Stimulated activated CD8-positive, alpha-beta memory T cell treated with anti-CD3 and anti-CD28 coated beads, Interleukin-12 subunit alpha, Interleukin-12 subunit beta, amount 100 ng/mL, for 1 hour (primary cell): Measurements from ENCODE around the gene SSPN.

Experiments
- DNase-seq: peaks from one replicate; pipeline ENCODE4 v3.0.0-alpha.2; 2020; ENCODE audit warnings: low read depth

The SSPN gene

GRCh38 chr12:26266881-26267280 lies 71.5 kb downstream of the SSPN start:
- DNase-seq: no peak

DNA sequence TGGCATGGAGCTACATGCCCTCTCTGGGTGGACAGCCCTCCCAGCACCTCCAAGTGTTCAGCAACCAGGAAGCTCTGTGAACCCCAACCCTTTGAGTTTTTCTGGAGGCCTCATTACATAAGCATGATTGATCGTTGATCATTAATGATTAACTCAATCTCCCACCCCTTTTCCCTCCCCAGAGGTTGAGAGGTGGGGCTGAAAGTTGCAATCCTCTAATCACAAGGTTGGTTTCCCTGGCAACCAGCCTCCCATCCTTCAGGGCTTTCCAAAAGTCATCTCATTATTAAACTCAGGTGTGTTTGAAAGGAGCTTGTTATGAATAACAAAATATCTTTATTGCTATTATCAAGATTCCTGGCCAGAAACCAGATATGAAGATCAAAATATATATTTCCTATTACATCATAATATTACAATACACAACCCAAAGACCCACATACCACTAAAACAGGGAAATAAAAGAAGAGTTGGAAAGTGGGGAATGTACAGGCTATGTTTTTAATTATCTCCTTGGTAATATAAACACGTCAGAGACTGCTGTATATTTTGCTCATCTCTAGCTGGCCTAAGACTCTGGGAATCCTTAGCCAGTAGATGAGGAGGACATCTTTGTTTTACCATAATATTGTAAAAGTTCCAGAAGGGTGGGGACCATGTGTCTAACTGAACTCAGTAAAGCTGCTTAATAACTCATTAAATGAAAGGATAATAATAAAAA lies 73.6 kb downstream of the SSPN start:
- DNase-seq: no peak

DNA sequence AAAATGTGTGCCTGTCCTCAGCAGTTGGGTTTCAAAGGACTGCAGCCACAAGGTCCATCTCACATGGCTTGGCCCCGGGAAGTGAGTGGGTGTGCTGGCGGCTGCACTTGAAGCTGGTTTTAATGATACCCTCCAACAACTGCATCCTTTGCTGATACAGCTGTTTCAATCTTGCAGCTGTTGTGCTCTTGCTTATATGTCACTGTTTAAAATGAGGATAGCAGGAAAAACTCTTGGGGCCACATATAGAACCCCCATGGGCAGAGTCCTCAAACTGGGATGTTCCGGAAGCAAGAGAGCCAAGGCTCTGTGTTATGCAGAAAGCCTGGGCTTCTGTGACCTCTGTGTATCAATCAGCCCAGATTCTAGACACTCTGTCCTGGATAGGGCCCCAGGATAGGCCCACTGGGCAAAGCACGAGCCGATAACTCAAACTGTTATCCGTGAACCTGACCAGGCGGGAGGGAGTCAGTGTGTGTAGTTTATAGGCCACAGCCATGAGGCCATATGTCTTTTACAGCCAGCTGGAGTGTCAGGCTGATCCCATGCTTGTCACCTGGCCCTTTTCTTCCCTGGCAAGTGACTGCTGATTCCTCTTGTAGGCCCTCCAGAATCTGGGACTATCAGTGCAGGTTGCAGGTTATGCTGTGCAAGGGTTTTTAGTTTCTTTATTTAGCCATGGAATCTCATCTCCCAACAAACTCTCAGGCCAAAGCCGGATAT lies 74.3 kb downstream of the SSPN start:
- DNase-seq: no peak

- no peak for DNase-seq
These were observed 75.7 kb downstream of the SSPN start for GRCh38 chr12:26271024-26271423.

GRCh38 chr12:26271889-26272492 lies 76.6 kb downstream of the SSPN start:
- no peak for DNase-seq

DNA sequence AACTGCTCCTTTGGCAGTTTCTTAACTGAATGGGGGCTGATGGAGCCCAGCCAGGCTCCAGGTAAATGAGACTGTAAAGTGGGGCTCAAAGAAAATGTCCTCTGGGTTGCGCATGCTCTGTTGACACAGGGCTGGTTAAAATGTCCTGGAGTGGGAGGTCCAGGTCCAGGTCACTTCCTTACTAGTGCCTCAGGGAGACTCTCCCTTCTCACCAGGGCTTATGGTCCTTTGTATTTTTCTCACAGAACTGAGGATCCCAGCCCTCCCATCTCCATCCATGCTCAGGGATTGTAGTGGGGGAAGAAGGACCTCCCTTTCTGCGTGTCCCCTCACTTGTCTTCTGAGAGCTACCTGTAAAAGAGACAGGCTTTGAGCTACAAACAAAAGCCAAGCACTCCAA lies 77.5 kb downstream of the SSPN start:
- DNase-seq: no peak

GRCh38 chr12:26273811-26274210 lies 78.4 kb downstream of the SSPN start:
- DNase-seq: no peak

DNA sequence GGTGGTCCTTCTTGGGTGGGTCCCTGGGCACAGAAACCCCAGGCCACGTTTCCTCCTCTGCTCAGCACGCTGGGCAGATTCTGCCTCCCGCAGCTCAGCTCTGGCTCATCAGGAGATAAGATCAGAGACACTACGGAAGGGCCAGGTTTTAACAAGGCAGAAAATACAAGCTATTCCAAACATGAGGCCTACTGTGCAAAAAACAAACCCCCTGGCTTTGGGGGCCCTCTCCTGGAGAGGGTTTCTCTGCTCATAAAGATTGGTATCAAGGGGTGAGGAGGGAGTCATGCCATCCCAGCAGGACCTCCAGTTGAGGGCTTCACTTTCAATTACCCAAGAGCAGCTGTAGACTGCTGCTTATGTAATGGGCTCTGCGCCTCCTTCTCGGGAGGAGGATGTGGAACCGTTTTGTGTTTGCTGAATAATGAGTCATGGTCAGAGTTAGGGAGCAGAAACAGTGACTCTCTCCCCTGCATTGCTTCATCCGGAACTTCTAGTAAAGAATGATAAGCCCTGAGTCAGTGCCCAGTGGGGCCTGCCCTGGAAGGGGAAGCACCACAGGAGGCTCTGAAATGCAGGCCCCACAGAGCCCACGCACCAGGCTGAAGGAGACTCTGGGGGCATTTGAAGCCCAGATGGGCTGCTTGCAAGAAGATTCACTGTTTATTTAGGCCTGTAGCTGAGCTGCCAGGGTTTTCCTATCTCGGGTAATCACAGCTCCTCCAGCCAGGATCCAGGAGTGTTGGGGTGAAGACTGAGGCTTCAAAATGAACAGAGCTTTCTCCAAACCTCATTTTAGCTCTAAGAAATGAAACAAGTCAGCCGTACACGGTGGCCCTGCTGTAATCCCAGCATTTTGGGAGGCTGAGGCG lies 79.3 kb downstream of the SSPN start:
- no peak for DNase-seq

- no peak for DNase-seq
These were observed 80.1 kb downstream of the SSPN start for GRCh38 chr12:26275313-26276131.

- no peak for DNase-seq
These were observed 81.3 kb downstream of the SSPN start for GRCh38 chr12:26276709-26277108.

DNA sequence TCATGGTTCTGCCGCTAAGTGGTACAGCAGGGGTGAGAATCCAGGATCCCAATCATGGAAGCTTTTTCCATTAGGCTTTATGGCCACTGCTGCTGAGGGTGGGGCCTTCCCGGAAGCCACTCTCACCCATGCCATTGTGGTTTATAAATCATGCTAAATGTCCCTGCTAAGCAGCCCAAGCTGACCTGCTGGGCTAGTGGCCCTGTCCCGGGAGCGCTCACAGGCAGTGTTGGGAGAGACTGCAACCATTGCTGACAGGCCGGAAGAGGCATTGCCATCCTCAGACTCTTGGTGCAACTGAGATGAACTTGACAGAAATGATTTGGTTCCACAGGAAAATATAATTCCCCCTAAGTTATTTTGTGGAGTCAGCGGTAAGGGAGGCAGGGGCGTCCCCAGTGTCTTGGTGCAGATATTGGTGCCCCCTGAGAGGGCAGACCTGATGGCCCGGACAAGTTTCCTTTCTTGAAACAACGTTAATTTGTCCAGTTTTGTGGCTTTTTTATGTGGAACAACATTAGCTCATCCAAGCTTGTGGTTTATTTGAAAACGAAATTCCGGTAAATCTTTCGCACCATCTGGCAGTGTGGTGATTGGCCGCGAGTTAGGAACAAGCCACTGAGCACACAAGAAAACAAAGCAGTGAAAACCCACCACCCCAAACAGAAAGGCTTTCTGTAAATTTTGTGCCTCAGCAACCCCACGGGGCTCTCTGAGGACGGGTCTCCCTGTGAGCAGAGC lies 82.3 kb downstream of the SSPN start:
- no peak for DNase-seq

GRCh38 chr12:26278266-26278665 lies 82.9 kb downstream of the SSPN start:
- no peak for DNase-seq

GRCh38 chr12:26278666-26279065 lies 83.3 kb downstream of the SSPN start:
- DNase-seq: no peak

DNA sequence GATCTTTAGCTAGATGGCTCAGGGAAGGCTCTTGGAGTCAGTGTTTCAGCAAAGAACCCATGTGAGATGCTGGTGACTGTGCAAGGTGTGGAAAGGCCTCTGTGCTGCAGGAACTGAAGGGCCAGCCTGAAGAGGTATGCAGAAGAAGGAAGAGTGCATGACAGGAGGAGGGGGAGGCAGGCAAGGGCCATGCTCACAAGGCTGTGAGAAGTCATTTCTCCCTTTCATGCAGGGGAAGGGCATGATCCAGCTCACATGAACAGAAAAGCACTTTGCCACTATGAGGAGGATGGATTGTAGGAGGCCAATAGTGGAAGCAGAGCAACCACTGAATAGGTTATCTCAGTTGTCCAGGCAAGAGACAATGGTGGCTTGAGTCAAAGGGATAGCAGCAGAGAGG lies 83.7 kb downstream of the SSPN start:
- DNase-seq: no peak

DNA sequence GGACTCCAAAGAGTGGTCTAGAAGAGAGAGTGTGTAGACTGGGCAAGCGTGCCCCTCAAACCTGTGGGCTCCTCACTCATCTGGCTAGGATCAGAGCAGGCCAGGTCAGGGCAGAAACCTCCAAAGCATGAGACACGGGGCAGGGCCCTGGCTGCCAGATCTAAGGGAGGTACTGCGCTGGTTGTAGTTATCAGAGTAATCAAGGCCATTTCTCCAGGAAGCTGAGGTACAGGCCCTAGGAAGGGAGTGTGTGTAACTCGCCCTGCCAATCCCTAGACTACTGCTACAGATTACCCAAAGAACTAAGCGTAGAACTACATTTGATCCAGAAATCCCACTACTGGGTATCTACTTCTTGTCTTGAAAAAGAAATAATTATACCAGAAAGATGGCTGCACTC lies 84.5 kb downstream of the SSPN start:
- DNase-seq: no peak

- no peak for DNase-seq
These were observed 85.5 kb downstream of the SSPN start for GRCh38 chr12:26280869-26281268.

- DNase-seq: no peak
These were observed 85.9 kb downstream of the SSPN start for GRCh38 chr12:26281320-26281719.

- no peak for DNase-seq
These were observed 87.1 kb downstream of the SSPN start for GRCh38 chr12:26282339-26282940.

DNA sequence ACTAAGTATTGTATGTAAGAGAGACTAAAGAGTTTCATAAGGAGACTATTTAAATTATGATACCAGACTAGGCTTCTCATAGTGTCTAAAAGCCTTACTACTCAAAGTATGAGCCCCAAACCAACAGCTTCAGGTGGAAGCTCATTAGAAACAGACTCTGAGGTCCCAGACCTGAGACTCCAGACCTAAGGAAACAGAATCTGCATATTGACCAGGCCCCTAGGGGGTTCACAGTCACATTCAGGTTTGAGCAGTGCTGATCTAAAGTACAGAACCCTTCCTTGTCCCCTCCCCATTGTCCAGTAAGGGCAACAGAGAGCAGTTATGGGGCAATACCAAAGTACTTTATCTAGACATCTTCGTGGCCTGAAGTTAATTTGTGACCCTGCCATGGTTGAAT lies 87.7 kb downstream of the SSPN start:
- no peak for DNase-seq

GRCh38 chr12:26283617-26284016 lies 88.2 kb downstream of the SSPN start:
- DNase-seq: no peak
